ENCODE data around the gene PTPMT1. TPM values are rescaled to one million over a fixed set of nuclear protein-coding genes. Genes with fewer than 3 reads are reported as not detected.
A peak's percentile ranks its signal among the peaks of the same experiment; 100 is the strongest.

The PTPMT1 gene
- total RNA-seq, 1 donor from 2014 or later, result 34.9 TPM

GRCh38 chr11:47620836-47621378, 55.5 kb downstream of the PTPMT1 start:
- H3K36me3 Mint-ChIP-seq (ENCODE audit: low read depth, unreplicated experiment), result peaks cover 11% of the 10 kb centered on the region
- TF ChIP-seq CTCF (IDR thresholded peaks at IDR 0.05; ENCODE audit: unreplicated experiment), result no peak
- no peaks in the 10 kb centered on the region for H3K27me3 Mint-ChIP-seq (ENCODE audit: unreplicated experiment)
- peak overlapping the region; percentile 48 for H3K27ac Mint-ChIP-seq (ENCODE audit: unreplicated experiment)
- no peak for DNase-seq (ENCODE audit: low spot score)
- peak overlapping the region; percentile 65 for H3K4me3 Mint-ChIP-seq (ENCODE audit: unreplicated experiment)
- no peaks in the 10 kb centered on the region for H3K4me1 Mint-ChIP-seq (ENCODE audit: unreplicated experiment)
- H3K9me3 Mint-ChIP-seq (ENCODE audit: unreplicated experiment), result no peaks in the 10 kb centered on the region

Other genes starting within 250 kb of the PTPMT1 start
- not detected for gene MYBPC3, start 212.9 kb upstream of the PTPMT1 start, total RNA-seq (ENCODE audit: unreplicated experiment)
- gene SPI1, start 187.1 kb upstream of the PTPMT1 start, total RNA-seq (ENCODE audit: unreplicated experiment), result not detected
- 40.9 TPM for gene SLC39A13, start 157.0 kb upstream of the PTPMT1 start, total RNA-seq (ENCODE audit: unreplicated experiment)
- gene PSMC3, start 139.2 kb upstream of the PTPMT1 start, total RNA-seq (ENCODE audit: unreplicated experiment), result 127 TPM
- gene RAPSN, start 116.5 kb upstream of the PTPMT1 start, total RNA-seq (ENCODE audit: unreplicated experiment), result 0.95 TPM
- gene CELF1, start 12.5 kb upstream of the PTPMT1 start, total RNA-seq (ENCODE audit: unreplicated experiment), result 162 TPM
- 12.1 TPM for gene KBTBD4, start 13.4 kb downstream of the PTPMT1 start, total RNA-seq (ENCODE audit: unreplicated experiment)
- 199 TPM for gene NDUFS3, start 13.5 kb downstream of the PTPMT1 start, total RNA-seq (ENCODE audit: unreplicated experiment)
- 0.31 TPM for gene FAM180B, start 21.1 kb downstream of the PTPMT1 start, total RNA-seq (ENCODE audit: unreplicated experiment)
- gene C1QTNF4, start 28.8 kb downstream of the PTPMT1 start, total RNA-seq (ENCODE audit: unreplicated experiment), result 50.4 TPM
- gene MTCH2, start 77.0 kb downstream of the PTPMT1 start, total RNA-seq (ENCODE audit: unreplicated experiment), result 109 TPM
- 1.7 TPM for gene AGBL2, start 149.8 kb downstream of the PTPMT1 start, total RNA-seq (ENCODE audit: unreplicated experiment)
- 78.3 TPM for gene FNBP4, start 201.7 kb downstream of the PTPMT1 start, total RNA-seq (ENCODE audit: unreplicated experiment)